ENCODE results near the gene AP4B1.

Gene AP4B1

DNA sequence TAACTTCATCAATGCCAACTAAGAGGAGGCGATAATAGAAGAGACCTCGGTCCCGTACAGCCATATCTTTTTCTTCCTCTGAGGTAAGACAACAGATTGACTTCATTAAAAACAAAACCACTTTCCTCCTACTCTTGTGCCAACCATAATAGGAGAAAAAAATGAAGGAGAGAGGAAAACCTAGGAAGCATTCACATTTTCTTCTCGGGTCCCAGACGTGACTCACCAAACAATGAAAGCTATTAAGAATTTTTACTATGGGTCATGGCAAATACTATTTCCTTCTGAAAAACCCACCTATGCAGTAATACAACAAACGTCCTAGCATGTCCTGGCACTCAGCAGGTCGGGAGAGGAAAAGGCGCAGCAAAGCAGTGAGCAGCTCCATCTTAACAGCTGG lies 8.6 kb downstream of the AP4B1 start:
- H3K27me3 ChIP-seq (ENCODE audit: insufficient read depth, poor library complexity, severe bottlenecking): no peaks in the 10 kb centered on the region
- no peak overlapping the region for H3K27ac ChIP-seq (replicated peaks)
- no peak overlapping the region for H3K4me3 ChIP-seq (replicated peaks; ENCODE audit: insufficient read depth, low read length)
- no peak for DNase-seq (ENCODE audit: low read depth in 1 of 2, low spot score in 1 of 2)
- TF ChIP-seq GABPA (IDR thresholded peaks at IDR 0.05; ENCODE audit: low read depth) (no peak), SPI1 (IDR thresholded peaks at IDR 0.05; ENCODE audit: borderline replicate concordance, low read depth) (no peak), POLR2AphosphoS5 (IDR thresholded peaks at IDR 0.05; ENCODE audit: low read depth) (no peak)
- TF ChIP-seq, protein P1, sequence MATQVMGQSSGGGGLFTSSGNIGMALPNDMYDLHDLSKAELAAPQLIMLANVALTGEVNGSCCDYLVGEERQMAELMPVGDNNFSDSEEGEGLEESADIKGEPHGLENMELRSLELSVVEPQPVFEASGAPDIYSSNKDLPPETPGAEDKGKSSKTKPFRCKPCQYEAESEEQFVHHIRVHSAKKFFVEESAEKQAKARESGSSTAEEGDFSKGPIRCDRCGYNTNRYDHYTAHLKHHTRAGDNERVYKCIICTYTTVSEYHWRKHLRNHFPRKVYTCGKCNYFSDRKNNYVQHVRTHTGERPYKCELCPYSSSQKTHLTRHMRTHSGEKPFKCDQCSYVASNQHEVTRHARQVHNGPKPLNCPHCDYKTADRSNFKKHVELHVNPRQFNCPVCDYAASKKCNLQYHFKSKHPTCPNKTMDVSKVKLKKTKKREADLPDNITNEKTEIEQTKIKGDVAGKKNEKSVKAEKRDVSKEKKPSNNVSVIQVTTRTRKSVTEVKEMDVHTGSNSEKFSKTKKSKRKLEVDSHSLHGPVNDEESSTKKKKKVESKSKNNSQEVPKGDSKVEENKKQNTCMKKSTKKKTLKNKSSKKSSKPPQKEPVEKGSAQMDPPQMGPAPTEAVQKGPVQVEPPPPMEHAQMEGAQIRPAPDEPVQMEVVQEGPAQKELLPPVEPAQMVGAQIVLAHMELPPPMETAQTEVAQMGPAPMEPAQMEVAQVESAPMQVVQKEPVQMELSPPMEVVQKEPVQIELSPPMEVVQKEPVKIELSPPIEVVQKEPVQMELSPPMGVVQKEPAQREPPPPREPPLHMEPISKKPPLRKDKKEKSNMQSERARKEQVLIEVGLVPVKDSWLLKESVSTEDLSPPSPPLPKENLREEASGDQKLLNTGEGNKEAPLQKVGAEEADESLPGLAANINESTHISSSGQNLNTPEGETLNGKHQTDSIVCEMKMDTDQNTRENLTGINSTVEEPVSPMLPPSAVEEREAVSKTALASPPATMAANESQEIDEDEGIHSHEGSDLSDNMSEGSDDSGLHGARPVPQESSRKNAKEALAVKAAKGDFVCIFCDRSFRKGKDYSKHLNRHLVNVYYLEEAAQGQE (IDR thresholded peaks at IDR 0.05; ENCODE audit: insufficient replicate concordance, low read depth): no peak
- TF ChIP-seq, protein P2, sequence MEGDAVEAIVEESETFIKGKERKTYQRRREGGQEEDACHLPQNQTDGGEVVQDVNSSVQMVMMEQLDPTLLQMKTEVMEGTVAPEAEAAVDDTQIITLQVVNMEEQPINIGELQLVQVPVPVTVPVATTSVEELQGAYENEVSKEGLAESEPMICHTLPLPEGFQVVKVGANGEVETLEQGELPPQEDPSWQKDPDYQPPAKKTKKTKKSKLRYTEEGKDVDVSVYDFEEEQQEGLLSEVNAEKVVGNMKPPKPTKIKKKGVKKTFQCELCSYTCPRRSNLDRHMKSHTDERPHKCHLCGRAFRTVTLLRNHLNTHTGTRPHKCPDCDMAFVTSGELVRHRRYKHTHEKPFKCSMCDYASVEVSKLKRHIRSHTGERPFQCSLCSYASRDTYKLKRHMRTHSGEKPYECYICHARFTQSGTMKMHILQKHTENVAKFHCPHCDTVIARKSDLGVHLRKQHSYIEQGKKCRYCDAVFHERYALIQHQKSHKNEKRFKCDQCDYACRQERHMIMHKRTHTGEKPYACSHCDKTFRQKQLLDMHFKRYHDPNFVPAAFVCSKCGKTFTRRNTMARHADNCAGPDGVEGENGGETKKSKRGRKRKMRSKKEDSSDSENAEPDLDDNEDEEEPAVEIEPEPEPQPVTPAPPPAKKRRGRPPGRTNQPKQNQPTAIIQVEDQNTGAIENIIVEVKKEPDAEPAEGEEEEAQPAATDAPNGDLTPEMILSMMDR (IDR thresholded peaks at IDR 0.05; ENCODE audit: insufficient read depth, low read length): no peak

DNA sequence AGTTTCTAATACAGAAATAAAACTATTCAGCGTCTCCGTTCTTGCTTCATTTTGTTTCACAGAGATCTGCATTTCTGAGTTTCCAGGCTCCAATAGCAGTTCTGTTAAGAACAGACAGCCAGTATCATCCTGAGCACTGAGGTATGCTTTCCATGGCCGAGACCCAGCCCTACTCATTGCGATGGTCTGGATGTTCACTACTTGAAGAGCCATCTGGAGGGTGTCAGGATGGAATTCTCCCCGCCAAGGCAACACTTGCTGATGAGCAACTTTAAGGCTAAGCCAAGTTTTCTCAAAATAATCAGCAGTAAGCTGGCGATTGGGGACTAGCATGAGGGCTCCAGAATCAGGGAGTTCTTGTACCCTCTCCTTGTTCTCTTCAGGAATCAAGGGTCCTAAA lies 9.5 kb downstream of the AP4B1 start:
- no peak for DNase-seq (ENCODE audit: low read depth in 1 of 2, low spot score in 1 of 2)
- Histone ChIP-seq H3K27me3 (ENCODE audit: insufficient read depth, poor library complexity, severe bottlenecking) (no peaks in the 10 kb centered on the region), H3K27ac (replicated peaks) (no peak overlapping the region), H3K4me3 (replicated peaks; ENCODE audit: insufficient read depth, low read length) (no peak overlapping the region)
- TF ChIP-seq SPI1 (IDR thresholded peaks at IDR 0.05; ENCODE audit: borderline replicate concordance, low read depth) (no peak), POLR2AphosphoS5 (IDR thresholded peaks at IDR 0.05; ENCODE audit: low read depth) (no peak), GABPA (IDR thresholded peaks at IDR 0.05; ENCODE audit: low read depth) (no peak)
- TF ChIP-seq, protein P1 (IDR thresholded peaks at IDR 0.05; ENCODE audit: insufficient replicate concordance, low read depth): no peak
- TF ChIP-seq, protein P2 (IDR thresholded peaks at IDR 0.05; ENCODE audit: insufficient read depth, low read length): no peak

DNA sequence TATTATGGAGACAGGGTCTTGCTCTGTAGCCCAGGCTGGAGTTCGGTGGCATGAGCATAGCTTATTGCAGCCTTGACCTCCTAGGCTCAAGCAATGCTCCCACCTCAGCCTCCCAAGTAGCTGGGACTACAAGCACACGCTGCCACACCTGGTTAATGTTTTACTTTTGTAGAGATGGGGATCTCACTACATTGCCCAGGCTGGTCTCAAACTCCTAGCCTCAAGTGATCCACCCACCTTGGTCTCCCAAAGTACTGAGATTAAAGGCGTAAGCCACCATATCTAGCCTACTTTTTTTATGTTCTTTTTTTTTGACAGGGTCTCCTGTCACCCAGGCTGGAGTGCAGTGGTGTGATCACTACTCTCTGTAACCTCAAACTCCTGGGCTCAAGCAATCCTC lies 11.3 kb downstream of the AP4B1 start:
- H3K4me3 ChIP-seq (replicated peaks; ENCODE audit: insufficient read depth, low read length): no peak overlapping the region
- H3K27me3 ChIP-seq (ENCODE audit: insufficient read depth, poor library complexity, severe bottlenecking): no peaks in the 10 kb centered on the region
- H3K27ac ChIP-seq (replicated peaks): no peak overlapping the region
- DNase-seq (ENCODE audit: low read depth in 1 of 2, low spot score in 1 of 2): no peak
- TF ChIP-seq GABPA (IDR thresholded peaks at IDR 0.05; ENCODE audit: low read depth): no peak

DNA sequence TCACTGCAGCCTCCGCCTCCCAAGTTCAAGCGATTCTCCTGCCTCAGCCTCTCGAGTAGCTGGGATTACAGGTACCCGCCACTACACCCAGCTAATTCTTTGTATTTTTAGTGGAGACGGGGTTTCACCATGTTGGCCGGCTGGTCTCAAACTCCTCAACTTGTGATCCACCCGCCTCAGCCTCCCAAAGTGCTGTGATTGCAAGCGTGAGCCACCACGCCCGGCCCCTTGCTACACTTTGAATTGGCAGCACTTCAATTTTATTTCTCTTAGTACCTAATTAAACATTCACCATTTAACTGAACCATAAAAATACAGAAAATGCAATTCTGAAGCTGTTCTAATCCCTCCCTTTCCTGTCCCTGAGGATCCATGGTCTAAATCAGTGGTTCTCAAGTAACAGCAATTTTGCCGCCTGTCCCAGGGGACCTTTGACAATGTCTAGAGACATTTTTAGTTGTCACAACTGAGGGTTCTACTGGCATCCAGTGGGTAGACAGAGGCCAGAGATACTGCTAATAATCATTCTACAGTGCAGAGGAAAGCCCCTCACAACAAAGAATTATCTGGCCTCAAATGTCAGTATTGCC lies 12.9 kb downstream of the AP4B1 start:
- no peaks in the 10 kb centered on the region for H3K27me3 ChIP-seq (ENCODE audit: insufficient read depth, poor library complexity, severe bottlenecking)
- no peak for TF ChIP-seq SPI1 (IDR thresholded peaks at IDR 0.05; ENCODE audit: borderline replicate concordance, low read depth)
- TF ChIP-seq, protein P2 (IDR thresholded peaks at IDR 0.05; ENCODE audit: insufficient read depth, low read length): no peak
- TF ChIP-seq GABPA (IDR thresholded peaks at IDR 0.05; ENCODE audit: low read depth): no peak
- no peak for TF ChIP-seq POLR2AphosphoS5 (IDR thresholded peaks at IDR 0.05; ENCODE audit: low read depth)
- TF ChIP-seq, protein P1 (IDR thresholded peaks at IDR 0.05; ENCODE audit: insufficient replicate concordance, low read depth): no peak
- no peak for DNase-seq (ENCODE audit: low read depth in 1 of 2, low spot score in 1 of 2)
- H3K4me3 ChIP-seq (replicated peaks; ENCODE audit: insufficient read depth, low read length): no peak overlapping the region
- H3K27ac ChIP-seq (replicated peaks): no peak overlapping the region

All from HL-60 (cell line).